Trophoblast cell (in vitro differentiated cells and primary cell): ENCODE data around the gene FNDC3B.

ENCODE experiments used
- DNase-seq, 2 donors: peaks; one replicate each; pipeline ENCODE4 v3.0.0-alpha.2; 2016
- H2AFZ ChIP-seq: 2 replicates; pipeline ENCODE4 v1.6.1; 2013; ENCODE audit warnings: low read length, moderate library complexity, mild to moderate bottlenecking; ENCODE audit not compliant: insufficient read depth, poor library complexity
- H2AK5ac ChIP-seq: 2 replicates; pipeline ENCODE4 v1.6.1; 2013; ENCODE audit warnings: mild to moderate bottlenecking, low read length
- H2BK120ac ChIP-seq: 2 replicates; pipeline ENCODE4 v1.6.1; 2013; ENCODE audit warnings: low read length, mild to moderate bottlenecking, moderate library complexity; ENCODE audit not compliant: insufficient read depth, poor library complexity
- H2BK12ac ChIP-seq: 2 replicates; pipeline ENCODE4 v1.6.1; 2013; ENCODE audit warnings: mild to moderate bottlenecking, low read length, moderate library complexity
- H2BK5ac ChIP-seq: 2 replicates; pipeline ENCODE4 v1.6.1; 2013; ENCODE audit warnings: low read length, low read depth, moderate library complexity, mild to moderate bottlenecking; ENCODE audit not compliant: poor library complexity
- H3K14ac ChIP-seq: 2 replicates; pipeline ENCODE4 v1.6.1; 2013; ENCODE audit warnings: mild to moderate bottlenecking, low read length
- H3K18ac ChIP-seq: 2 replicates; pipeline ENCODE4 v1.6.1; 2013; ENCODE audit warnings: mild to moderate bottlenecking, low read length
- H3K23ac ChIP-seq: 2 replicates; pipeline ENCODE4 v1.6.1; 2013; ENCODE audit warnings: low read length
- H3K27ac ChIP-seq: 2 replicates; pipeline ENCODE4 v1.5.1; 2013; ENCODE audit warnings: low read depth, mild to moderate bottlenecking, inconsistent platforms, low read length, moderate library complexity
- H3K27me3 ChIP-seq: 2 replicates; pipeline ENCODE4 v1.6.1; 2013; ENCODE audit warnings: inconsistent platforms, mild to moderate bottlenecking, low read length, moderate library complexity; ENCODE audit not compliant: insufficient read depth
- H3K36me3 ChIP-seq, 2 experiments: 1 replicate in 1 of 2; 2 replicates in 1 of 2; pipeline ENCODE4 v1.6.1; 2013; ENCODE audit warnings: low read length in 2 of 2, mild to moderate bottlenecking in 2 of 2, moderate library complexity in 1 of 2; ENCODE audit not compliant: insufficient read depth in 2 of 2, control insufficient read depth in 1 of 2
- H3K4ac ChIP-seq: 2 replicates; pipeline ENCODE4 v1.6.1; 2013; ENCODE audit warnings: low read depth, mild to moderate bottlenecking, low read length, moderate library complexity
- H3K4me1 ChIP-seq, 2 experiments: 1 replicate in 1 of 2; 2 replicates in 1 of 2; pipeline ENCODE4 v1.6.1; 2013; ENCODE audit warnings: low read length in 2 of 2, mild to moderate bottlenecking in 2 of 2, moderate library complexity in 1 of 2; ENCODE audit not compliant: insufficient read depth in 2 of 2, control insufficient read depth in 1 of 2
- H3K4me2 ChIP-seq: 2 replicates; pipeline ENCODE4 v1.6.1; 2013; ENCODE audit warnings: inconsistent platforms, mild to moderate bottlenecking, low read length, moderate library complexity
- H3K4me3 ChIP-seq: 2 replicates; pipeline ENCODE4 v1.5.1; 2013; ENCODE audit warnings: mild to moderate bottlenecking, low read depth, low read length, inconsistent platforms
- H3K79me1 ChIP-seq: one replicate; pipeline ENCODE4 v1.6.1; 2013; ENCODE audit warnings: low read length
- H3K79me2 ChIP-seq: 2 replicates; pipeline ENCODE4 v1.6.1; 2013; ENCODE audit warnings: low read length, mild to moderate bottlenecking; ENCODE audit not compliant: control insufficient read depth, insufficient read depth, poor library complexity
- H3K9ac ChIP-seq: 2 replicates; pipeline ENCODE4 v1.6.1; 2013; ENCODE audit warnings: mild to moderate bottlenecking, low read length
- H3K9me3 ChIP-seq: 2 replicates; pipeline ENCODE4 v1.6.1; 2013; ENCODE audit warnings: low read depth, mild to moderate bottlenecking, control low read depth, inconsistent platforms, low read length; ENCODE audit not compliant: insufficient read depth
- H4K12ac ChIP-seq: 2 replicates; pipeline ENCODE4 v1.6.1; 2013; ENCODE audit warnings: low read depth, mild to moderate bottlenecking, low read length, moderate library complexity
- H4K8ac ChIP-seq: 2 replicates; pipeline ENCODE4 v1.6.1; 2013; ENCODE audit warnings: low read depth, mild to moderate bottlenecking, low read length, moderate library complexity
- H4K91ac ChIP-seq: one replicate; pipeline ENCODE4 v1.6.1; 2013; ENCODE audit warnings: low read depth, mild to moderate bottlenecking, low read length, moderate library complexity
- WGBS: extraction: QIAGEN DNeasy Blood & Tissue Kit; methylation state at CpG from one replicate; pipeline ENCODE4 v1.1.7; 2013; ENCODE audit warnings: missing lambda C conversion rate; ENCODE audit not compliant: insufficient read length, insufficient coverage; ENCODE audit errors: extremely low coverage; 5-methylcytosine and 5-hydroxymethylcytosine counted together

Gene FNDC3B

GRCh38 chr3:172078244-172078643 lies 38.9 kb downstream of the FNDC3B start:
- H3K4me2 ChIP-seq = no peak overlapping the region
- H4K8ac ChIP-seq = no peak overlapping the region
- H2AFZ ChIP-seq = no peak overlapping the region
- H3K27me3 ChIP-seq = no peaks in the 10 kb centered on the region
- H3K9me3 ChIP-seq = no peaks in the 10 kb centered on the region
- H3K23ac ChIP-seq = no peak overlapping the region
- no peak overlapping the region for H2BK5ac ChIP-seq
- no peak for DNase-seq
- H3K36me3 ChIP-seq = peaks cover 2 to 7% of the 10 kb centered on the region in 2 experiments
- H4K91ac ChIP-seq = no peak overlapping the region
- no peak overlapping the region for H3K9ac ChIP-seq
- H3K27ac ChIP-seq = no peak overlapping the region
- no CpG with 5 or more reads among the region's 4 CpGs for WGBS
- H3K79me1 ChIP-seq = no peaks in the 10 kb centered on the region
- no peak overlapping the region for H3K14ac ChIP-seq
- H2BK120ac ChIP-seq = no peak overlapping the region
- no peaks in the 10 kb centered on the region for H3K4me1 ChIP-seq
- no peak overlapping the region for H2AK5ac ChIP-seq
- H3K18ac ChIP-seq = no peak overlapping the region
- H4K12ac ChIP-seq = no peak overlapping the region
- no peak overlapping the region for H3K4ac ChIP-seq
- H3K4me3 ChIP-seq = no peak overlapping the region
- H3K79me2 ChIP-seq = peaks cover 2% of the 10 kb centered on the region
- H2BK12ac ChIP-seq = no peak overlapping the region

DNA sequence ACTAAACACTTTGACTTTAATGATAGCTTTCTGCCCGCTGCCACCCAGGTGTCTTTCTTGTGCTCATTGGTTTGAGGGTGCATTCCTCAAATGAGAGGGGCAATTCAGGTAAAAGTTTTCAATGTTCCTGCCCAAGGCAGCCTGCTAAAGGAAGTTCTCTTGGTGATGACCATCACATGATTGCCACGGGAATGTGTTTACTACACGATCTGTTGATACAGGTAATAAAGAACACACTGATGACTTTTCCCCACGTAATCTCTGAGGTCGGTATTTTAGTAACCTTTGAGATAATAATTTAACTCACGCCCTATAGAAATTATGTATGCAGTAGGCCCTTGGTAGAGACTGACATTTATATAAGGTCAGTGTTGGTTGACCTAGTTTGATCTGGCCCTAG lies 39.3 kb downstream of the FNDC3B start:
- Histone ChIP-seq H3K18ac (no peak overlapping the region), H2BK5ac (no peak overlapping the region), H3K79me1 (no peaks in the 10 kb centered on the region), H3K9ac (no peak overlapping the region), H3K4me3 (no peak overlapping the region), H2BK120ac (no peak overlapping the region), H2BK12ac (no peak overlapping the region), H3K9me3 (no peaks in the 10 kb centered on the region), H3K4me1 (no peaks in the 10 kb centered on the region), H2AK5ac (no peak overlapping the region), H3K14ac (no peak overlapping the region), H4K8ac (no peak overlapping the region), H4K91ac (no peak overlapping the region), H3K4ac (no peak overlapping the region), H3K36me3 (peaks cover 2 to 8% of the 10 kb centered on the region in 2 experiments), H3K79me2 (peaks cover 2% of the 10 kb centered on the region), H2AFZ (no peak overlapping the region), H3K23ac (no peak overlapping the region), H3K27me3 (no peaks in the 10 kb centered on the region), H3K4me2 (no peak overlapping the region), H3K27ac (no peak overlapping the region), H4K12ac (no peak overlapping the region)
- no peak for DNase-seq
- no CpG with 5 or more reads among the region's 6 CpGs for WGBS

DNA sequence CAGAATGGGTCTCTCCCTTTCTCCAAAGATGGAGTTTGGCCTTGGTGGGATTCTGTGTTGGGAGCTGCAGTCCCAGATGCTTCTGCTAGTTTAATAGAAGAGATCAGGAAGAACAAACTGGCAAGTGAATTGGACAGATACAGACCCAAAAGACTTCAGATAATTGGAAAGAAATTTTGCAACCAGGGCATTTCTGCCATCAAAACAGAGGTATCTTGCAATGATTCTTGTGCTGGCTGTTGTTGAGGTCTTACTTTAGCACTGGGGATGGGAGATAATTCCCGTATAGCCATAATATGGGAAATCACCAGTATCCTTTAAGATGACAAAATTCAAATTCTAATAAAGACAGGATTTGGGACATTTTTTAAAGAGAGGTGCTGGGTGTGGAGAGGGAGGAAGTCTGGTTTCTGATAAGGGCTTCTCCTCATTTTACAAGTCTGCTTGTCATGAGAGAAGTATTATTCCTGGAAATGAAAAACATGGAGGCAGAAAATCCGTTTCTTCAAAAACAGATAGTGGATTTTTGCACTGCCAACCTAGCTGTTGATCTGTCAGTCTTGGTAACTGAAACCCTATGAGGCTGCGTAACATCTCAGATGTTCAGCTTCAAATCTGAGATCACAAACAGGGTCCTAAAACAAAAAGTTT lies 40.1 kb downstream of the FNDC3B start:
- no peak for DNase-seq
- Histone ChIP-seq H3K36me3 (peaks cover 2 to 8% of the 10 kb centered on the region in 2 experiments), H3K9me3 (no peaks in the 10 kb centered on the region), H2AFZ (no peak overlapping the region), H3K18ac (no peak overlapping the region), H2AK5ac (no peak overlapping the region), H3K23ac (no peak overlapping the region), H2BK12ac (no peak overlapping the region), H2BK120ac (no peak overlapping the region), H3K79me2 (no peaks in the 10 kb centered on the region), H2BK5ac (no peak overlapping the region), H3K14ac (no peak overlapping the region), H3K4me1 (no peaks in the 10 kb centered on the region), H3K27me3 (no peaks in the 10 kb centered on the region), H3K9ac (no peak overlapping the region), H4K12ac (no peak overlapping the region), H3K27ac (no peak overlapping the region), H4K8ac (no peak overlapping the region), H3K79me1 (no peaks in the 10 kb centered on the region), H3K4me2 (no peak overlapping the region), H3K4me3 (no peak overlapping the region), H4K91ac (no peak overlapping the region), H3K4ac (peak overlapping the region; percentile 14)
- WGBS = no CpG with 5 or more reads among the region's 3 CpGs

DNA sequence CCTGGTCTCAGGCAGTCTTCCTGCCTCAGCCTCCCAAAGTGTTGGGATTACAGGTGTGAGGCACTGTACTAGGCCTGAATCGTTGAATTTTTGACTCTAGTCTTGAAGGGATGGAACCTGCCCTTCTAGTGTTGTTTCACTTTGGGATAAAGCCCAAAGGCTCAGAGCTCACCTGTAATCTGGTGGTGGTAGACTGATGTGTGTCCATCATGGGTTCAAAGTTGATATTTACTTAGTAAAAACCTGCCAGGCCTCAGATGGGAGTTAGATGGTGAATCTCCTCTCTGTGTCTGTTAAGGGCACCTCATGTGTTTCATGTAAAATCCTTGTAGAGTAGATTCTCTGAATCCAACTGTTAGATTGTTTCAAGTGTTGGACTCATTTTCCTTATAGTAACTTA lies 41.1 kb downstream of the FNDC3B start:
- no peak overlapping the region for H3K27ac ChIP-seq
- no peak overlapping the region for H2BK12ac ChIP-seq
- H3K4me1 ChIP-seq = peaks cover 0 to 2% of the 10 kb centered on the region in 2 experiments
- no peak overlapping the region for H3K4ac ChIP-seq
- DNase-seq = no peak
- no peak overlapping the region for H3K4me2 ChIP-seq
- H2BK5ac ChIP-seq = no peak overlapping the region
- no peaks in the 10 kb centered on the region for H3K79me2 ChIP-seq
- H4K12ac ChIP-seq = no peak overlapping the region
- no peak overlapping the region for H3K9ac ChIP-seq
- H2AK5ac ChIP-seq = no peak overlapping the region
- H3K27me3 ChIP-seq = no peaks in the 10 kb centered on the region
- no peak overlapping the region for H3K14ac ChIP-seq
- H3K4me3 ChIP-seq = no peak overlapping the region
- no CpG with 5 or more reads among the region's 1 CpG for WGBS
- no peak overlapping the region for H3K23ac ChIP-seq
- peaks cover 2 to 6% of the 10 kb centered on the region in 2 experiments for H3K36me3 ChIP-seq
- no peak overlapping the region for H4K8ac ChIP-seq
- H3K18ac ChIP-seq = no peak overlapping the region
- no peaks in the 10 kb centered on the region for H3K9me3 ChIP-seq
- no peak overlapping the region for H2BK120ac ChIP-seq
- H3K79me1 ChIP-seq = no peaks in the 10 kb centered on the region
- H4K91ac ChIP-seq = no peak overlapping the region
- no peak overlapping the region for H2AFZ ChIP-seq
